ENCODE results near the gene CACNA2D3. TPM values are rescaled to one million over a fixed set of nuclear protein-coding genes. Genes with fewer than 3 reads are reported as not detected.
A peak's percentile ranks its signal among the peaks of the same experiment; 100 is the strongest.

Gene CACNA2D3
- total RNA-seq, 1 donor from 2014 or later: 0.29 TPM

GRCh38 chr3:54169524-54169923 is 47.2 kb downstream of the CACNA2D3 start:
- Mint-ChIP-seq H3K27ac (peak overlapping the region; percentile 41), H3K4me1 (ENCODE audit: low read depth) (peaks cover 20% of the 10 kb centered on the region), H3K36me3 (ENCODE audit: insufficient read depth) (no peaks in the 10 kb centered on the region), H3K4me3 (ENCODE audit: low read depth) (no peak overlapping the region), H3K27me3 (no peaks in the 10 kb centered on the region), H3K9me3 (ENCODE audit: low read depth) (peaks cover 3% of the 10 kb centered on the region)
- no peak for DNase-seq (ENCODE audit: low spot score, unreplicated experiment)
- TF ChIP-seq CTCF (IDR thresholded peaks at IDR 0.05; ENCODE audit: unreplicated experiment): no peak

GRCh38 chr3:54171509-54171908 is 49.2 kb downstream of the CACNA2D3 start:
- no peak overlapping the region for H3K4me3 Mint-ChIP-seq (ENCODE audit: low read depth)
- H3K27me3 Mint-ChIP-seq: no peaks in the 10 kb centered on the region
- H3K27ac Mint-ChIP-seq: no peak overlapping the region
- no peak for TF ChIP-seq CTCF (IDR thresholded peaks at IDR 0.05; ENCODE audit: unreplicated experiment)
- peaks cover 2% of the 10 kb centered on the region for H3K9me3 Mint-ChIP-seq (ENCODE audit: low read depth)
- no peaks in the 10 kb centered on the region for H3K36me3 Mint-ChIP-seq (ENCODE audit: insufficient read depth)
- DNase-seq (ENCODE audit: low spot score, unreplicated experiment): no peak
- H3K4me1 Mint-ChIP-seq (ENCODE audit: low read depth): peaks cover 24% of the 10 kb centered on the region

- H3K36me3 Mint-ChIP-seq (ENCODE audit: insufficient read depth): no peaks in the 10 kb centered on the region
- H3K27me3 Mint-ChIP-seq: no peaks in the 10 kb centered on the region
- H3K9me3 Mint-ChIP-seq (ENCODE audit: low read depth): no peaks in the 10 kb centered on the region
- DNase-seq (ENCODE audit: low spot score, unreplicated experiment): no peak
- H3K27ac Mint-ChIP-seq: no peak overlapping the region
- TF ChIP-seq CTCF (IDR thresholded peaks at IDR 0.05; ENCODE audit: unreplicated experiment): no peak
- H3K4me3 Mint-ChIP-seq (ENCODE audit: low read depth): no peak overlapping the region
- peaks cover 26% of the 10 kb centered on the region for H3K4me1 Mint-ChIP-seq (ENCODE audit: low read depth)
Observed at GRCh38 chr3:54171951-54172350, 49.6 kb downstream of the CACNA2D3 start.

- H3K36me3 Mint-ChIP-seq (ENCODE audit: insufficient read depth): no peaks in the 10 kb centered on the region
- H3K9me3 Mint-ChIP-seq (ENCODE audit: low read depth): no peaks in the 10 kb centered on the region
- no peak for TF ChIP-seq CTCF (IDR thresholded peaks at IDR 0.05; ENCODE audit: unreplicated experiment)
- peaks cover 24% of the 10 kb centered on the region for H3K4me1 Mint-ChIP-seq (ENCODE audit: low read depth)
- H3K27me3 Mint-ChIP-seq: peaks cover 4% of the 10 kb centered on the region
- H3K4me3 Mint-ChIP-seq (ENCODE audit: low read depth): no peak overlapping the region
- H3K27ac Mint-ChIP-seq: no peak overlapping the region
- DNase-seq (ENCODE audit: low spot score, unreplicated experiment): no peak
Observed at GRCh38 chr3:54173371-54173770, 51.0 kb downstream of the CACNA2D3 start.

- Mint-ChIP-seq H3K4me3 (ENCODE audit: low read depth) (no peak overlapping the region), H3K4me1 (ENCODE audit: low read depth) (peaks cover 24% of the 10 kb centered on the region), H3K36me3 (ENCODE audit: insufficient read depth) (no peaks in the 10 kb centered on the region), H3K9me3 (ENCODE audit: low read depth) (no peaks in the 10 kb centered on the region), H3K27me3 (peaks cover 4% of the 10 kb centered on the region), H3K27ac (no peak overlapping the region)
- no peak for DNase-seq (ENCODE audit: low spot score, unreplicated experiment)
- TF ChIP-seq CTCF (IDR thresholded peaks at IDR 0.05; ENCODE audit: unreplicated experiment): no peak
Observed at GRCh38 chr3:54176106-54176505, 53.8 kb downstream of the CACNA2D3 start.
